Endothelial cell (in vitro differentiated cells): ENCODE results near the gene SART3. TPM values are rescaled to one million over a fixed set of nuclear protein-coding genes. Genes with fewer than 3 reads are reported as not detected.
"Not testable (repeated sequence)": the region's sequence is repeated elsewhere in the genome, so short reads cannot be mapped to it uniquely, and the experiment has no call there.

ENCODE experiments used
- DNase-seq: peaks from one replicate; pipeline ENCODE4 v3.0.0; 2021; ENCODE audit warnings: low spot score
- H3K27ac Mint-ChIP-seq: one replicate; pipeline ENCODE4 v1.8.0; 2021; ENCODE audit warnings: mixed read lengths, inconsistent platforms; ENCODE audit not compliant: unreplicated experiment
- H3K27me3 Mint-ChIP-seq: one replicate; pipeline ENCODE4 v1.8.0; 2021; ENCODE audit warnings: mild to moderate bottlenecking, moderate library complexity, mixed read lengths, inconsistent platforms; ENCODE audit not compliant: unreplicated experiment
- H3K36me3 Mint-ChIP-seq: one replicate; pipeline ENCODE4 v1.8.0; 2021; ENCODE audit warnings: mild to moderate bottlenecking, low read depth, mixed read lengths, inconsistent platforms; ENCODE audit not compliant: unreplicated experiment
- H3K4me1 Mint-ChIP-seq: one replicate; pipeline ENCODE4 v1.8.0; 2021; ENCODE audit warnings: mild to moderate bottlenecking, mixed read lengths, inconsistent platforms; ENCODE audit not compliant: unreplicated experiment
- H3K4me3 Mint-ChIP-seq: one replicate; pipeline ENCODE4 v1.8.0; 2021; ENCODE audit warnings: mild to moderate bottlenecking, mixed read lengths, inconsistent platforms; ENCODE audit not compliant: unreplicated experiment
- H3K9me3 Mint-ChIP-seq: one replicate; pipeline ENCODE4 v1.8.0; 2021; ENCODE audit warnings: mixed read lengths, inconsistent platforms; ENCODE audit not compliant: unreplicated experiment
- total RNA-seq: library from RNA; stranded (reverse); fragmentation: NEBNext Ultra II Directional; extraction: Animal tissue kit (Norgen Biotek cat#: 25700); gene quantifications from one replicate; pipeline ENCODE4 v1.2.1, GENCODE V29; 2021; ENCODE audit not compliant: unreplicated experiment
- TF ChIP-seq, protein P1 (sequence below): fragments of 200-600 bp; sonication (generic); IDR thresholded peaks from one replicate; pipeline ENCODE4 v1.5.0; 2021; ENCODE audit warnings: antibody characterized with exemption; ENCODE audit not compliant: unreplicated experiment

Gene SART3
- total RNA-seq, 1 donor from 2014 or later: 67.8 TPM

DNA sequence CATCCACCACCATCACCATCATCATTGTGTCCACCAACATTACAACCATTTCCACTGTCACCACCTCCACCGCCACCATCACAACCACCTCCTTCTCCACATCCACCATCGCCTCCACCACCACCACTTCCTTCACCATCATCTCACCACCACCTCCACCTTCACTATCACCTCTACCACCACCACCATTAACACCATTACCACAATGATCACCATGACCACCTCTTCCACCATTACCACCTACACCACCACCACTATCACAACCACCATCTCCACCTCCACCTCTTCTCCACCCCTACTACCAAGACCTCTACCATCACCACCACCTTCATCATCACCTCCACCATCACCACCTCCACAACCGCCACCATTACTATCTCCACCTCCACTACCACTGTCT, 17.8 kb upstream of the SART3 start:
- Mint-ChIP-seq H3K4me1 (peaks cover 9% of the 10 kb centered on the region), H3K36me3 (peaks cover 11% of the 10 kb centered on the region), H3K9me3 (no peaks in the 10 kb centered on the region), H3K4me3 (peak overlapping the region; percentile 4), H3K27ac (no peak overlapping the region), H3K27me3 (peaks cover 3% of the 10 kb centered on the region)
- DNase-seq: no peak
- TF ChIP-seq, protein P1, sequence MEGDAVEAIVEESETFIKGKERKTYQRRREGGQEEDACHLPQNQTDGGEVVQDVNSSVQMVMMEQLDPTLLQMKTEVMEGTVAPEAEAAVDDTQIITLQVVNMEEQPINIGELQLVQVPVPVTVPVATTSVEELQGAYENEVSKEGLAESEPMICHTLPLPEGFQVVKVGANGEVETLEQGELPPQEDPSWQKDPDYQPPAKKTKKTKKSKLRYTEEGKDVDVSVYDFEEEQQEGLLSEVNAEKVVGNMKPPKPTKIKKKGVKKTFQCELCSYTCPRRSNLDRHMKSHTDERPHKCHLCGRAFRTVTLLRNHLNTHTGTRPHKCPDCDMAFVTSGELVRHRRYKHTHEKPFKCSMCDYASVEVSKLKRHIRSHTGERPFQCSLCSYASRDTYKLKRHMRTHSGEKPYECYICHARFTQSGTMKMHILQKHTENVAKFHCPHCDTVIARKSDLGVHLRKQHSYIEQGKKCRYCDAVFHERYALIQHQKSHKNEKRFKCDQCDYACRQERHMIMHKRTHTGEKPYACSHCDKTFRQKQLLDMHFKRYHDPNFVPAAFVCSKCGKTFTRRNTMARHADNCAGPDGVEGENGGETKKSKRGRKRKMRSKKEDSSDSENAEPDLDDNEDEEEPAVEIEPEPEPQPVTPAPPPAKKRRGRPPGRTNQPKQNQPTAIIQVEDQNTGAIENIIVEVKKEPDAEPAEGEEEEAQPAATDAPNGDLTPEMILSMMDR: no peak

DNA sequence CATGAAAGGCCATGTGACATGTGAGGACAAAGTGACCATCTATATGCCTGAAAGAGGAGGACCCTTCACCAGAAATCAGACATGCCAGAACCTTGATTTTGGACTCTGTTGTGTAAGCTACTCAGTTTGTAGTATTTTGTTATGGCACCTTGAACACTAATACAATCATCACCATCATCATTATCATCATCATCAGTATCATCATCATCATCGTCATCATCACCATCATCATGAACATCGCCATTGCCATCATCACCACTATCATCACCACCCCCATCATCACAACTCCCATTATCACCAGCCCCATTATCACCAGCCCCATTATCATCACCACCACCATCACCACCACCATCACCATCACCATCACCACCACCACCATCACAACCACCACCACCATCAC, 17.3 kb upstream of the SART3 start:
- peaks cover 9% of the 10 kb centered on the region for H3K4me1 Mint-ChIP-seq
- TF ChIP-seq, protein P1: no peak
- no peak overlapping the region for H3K27ac Mint-ChIP-seq
- no peaks in the 10 kb centered on the region for H3K9me3 Mint-ChIP-seq
- no peak overlapping the region for H3K4me3 Mint-ChIP-seq
- peaks cover 11% of the 10 kb centered on the region for H3K36me3 Mint-ChIP-seq
- no peak for DNase-seq
- H3K27me3 Mint-ChIP-seq: peaks cover 3% of the 10 kb centered on the region

DNA sequence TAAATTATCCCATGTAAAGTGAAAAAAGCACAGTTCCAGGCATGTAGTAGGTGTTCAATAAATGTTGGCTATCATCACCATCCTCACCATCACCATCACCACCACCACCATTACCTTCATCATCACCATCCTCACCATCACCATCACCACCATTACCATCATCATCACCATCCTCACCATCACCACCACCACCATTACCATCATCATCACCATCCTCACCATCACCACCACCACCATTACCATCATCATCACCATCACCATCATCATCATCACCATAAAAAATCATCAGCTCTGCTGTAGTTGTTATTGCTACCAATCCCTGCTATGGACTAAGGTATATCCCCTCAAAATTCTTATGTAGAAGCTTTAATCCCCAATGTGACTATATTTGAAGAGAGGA, 16.5 kb upstream of the SART3 start:
- H3K36me3 Mint-ChIP-seq: peaks cover 11% of the 10 kb centered on the region
- H3K9me3 Mint-ChIP-seq: no peaks in the 10 kb centered on the region
- H3K4me3 Mint-ChIP-seq: peak overlapping the region; percentile 51
- TF ChIP-seq, protein P1: no peak
- H3K27me3 Mint-ChIP-seq: peaks cover 3% of the 10 kb centered on the region
- no peak for DNase-seq
- H3K27ac Mint-ChIP-seq: no peak overlapping the region
- peaks cover 9% of the 10 kb centered on the region for H3K4me1 Mint-ChIP-seq

DNA sequence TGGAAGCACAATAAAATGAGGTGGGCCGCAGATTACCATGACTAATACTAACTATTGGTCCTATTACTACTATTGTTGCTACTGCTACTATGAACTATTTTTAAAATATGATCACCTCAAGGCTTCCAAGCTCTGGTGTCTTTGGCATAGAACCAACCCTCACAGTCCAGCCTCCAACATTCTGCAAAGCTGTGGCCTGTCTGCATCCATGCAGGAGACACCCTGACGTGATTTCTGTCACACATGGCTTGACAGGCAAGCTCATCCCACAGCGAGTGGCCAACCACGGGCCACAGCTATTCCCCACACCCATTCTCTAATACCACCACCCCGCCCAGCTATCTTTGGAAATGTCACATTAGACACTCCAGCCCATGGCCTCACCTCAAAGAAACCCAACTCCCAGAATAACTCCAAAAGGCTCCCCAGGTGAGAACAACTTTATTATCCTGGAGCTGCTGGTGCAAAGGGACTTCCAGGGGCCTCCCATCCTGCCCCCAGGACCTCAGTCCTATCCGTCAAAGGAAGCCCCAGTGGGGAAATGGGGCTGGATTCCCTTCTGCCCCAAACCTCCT, 15.8 kb upstream of the SART3 start:
- H3K9me3 Mint-ChIP-seq: no peaks in the 10 kb centered on the region
- H3K27me3 Mint-ChIP-seq: peaks cover 3% of the 10 kb centered on the region
- no peak overlapping the region for H3K4me3 Mint-ChIP-seq
- no peak for DNase-seq
- no peak overlapping the region for H3K27ac Mint-ChIP-seq
- H3K4me1 Mint-ChIP-seq: peaks cover 9% of the 10 kb centered on the region
- TF ChIP-seq, protein P1: no peak
- H3K36me3 Mint-ChIP-seq: peaks cover 11% of the 10 kb centered on the region

DNA sequence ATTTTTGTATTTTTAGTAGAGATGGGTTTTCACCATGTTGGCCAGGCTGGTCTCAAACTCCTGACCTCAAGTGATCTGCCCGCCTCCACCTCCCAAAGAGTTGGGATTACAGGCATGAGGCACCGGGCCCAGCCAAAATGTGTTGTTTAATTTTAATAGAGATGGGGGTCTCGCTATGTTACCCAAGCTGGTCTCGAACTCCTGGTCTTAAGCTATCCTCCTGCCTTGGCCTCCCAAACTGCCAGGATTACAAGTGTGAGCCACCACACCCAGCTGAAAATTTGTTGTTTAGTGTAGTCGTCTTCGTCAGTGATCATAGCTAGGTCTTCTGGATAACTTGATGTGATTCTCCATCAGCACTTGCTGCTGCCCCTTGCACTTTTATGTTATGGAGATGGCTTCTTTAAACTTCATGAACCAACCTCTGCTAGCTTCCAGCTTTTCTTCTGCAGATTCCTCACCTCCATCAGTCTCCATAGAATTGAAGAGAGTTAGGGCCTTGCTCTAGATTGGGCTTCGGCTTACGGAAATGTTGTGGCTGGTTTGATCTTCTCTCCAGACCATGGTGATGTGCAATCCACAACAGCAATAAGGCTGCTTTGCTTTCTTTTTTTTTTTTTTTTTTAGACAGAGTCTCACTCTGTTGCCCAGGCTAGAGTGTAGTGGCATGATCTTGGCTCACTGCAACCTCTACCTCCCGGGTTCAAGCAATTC, 14.4 kb upstream of the SART3 start:
- Mint-ChIP-seq H3K27me3 (peaks cover 3% of the 10 kb centered on the region), H3K4me3 (no peak overlapping the region), H3K27ac (no peak overlapping the region), H3K4me1 (peaks cover 9% of the 10 kb centered on the region), H3K9me3 (no peaks in the 10 kb centered on the region), H3K36me3 (peaks cover 11% of the 10 kb centered on the region)
- TF ChIP-seq, protein P1: no peak
- DNase-seq: no peak

DNA sequence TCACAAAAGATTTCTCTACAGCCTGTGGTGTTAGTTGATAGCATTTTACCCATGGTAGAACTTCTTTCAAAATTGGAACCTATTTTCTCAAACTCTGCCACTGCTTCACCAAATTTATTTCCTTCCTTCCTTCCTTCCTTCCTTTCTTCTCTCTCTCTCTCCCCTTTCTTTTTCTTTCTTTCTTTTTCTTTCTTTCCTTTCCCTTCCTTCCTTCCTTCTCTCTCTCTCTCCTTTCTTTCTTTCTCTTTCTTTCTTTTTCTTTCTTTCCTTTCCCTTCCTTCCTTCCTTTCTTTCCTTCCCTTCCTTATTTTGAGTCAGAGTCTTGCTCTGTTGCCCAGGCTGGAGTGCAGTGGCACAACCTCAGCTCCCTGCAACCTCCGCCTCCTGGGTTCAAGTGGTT, 13.3 kb upstream of the SART3 start:
- H3K9me3 Mint-ChIP-seq, H3K27me3 Mint-ChIP-seq, H3K4me3 Mint-ChIP-seq, H3K27ac Mint-ChIP-seq, H3K4me1 Mint-ChIP-seq, DNase-seq: not testable (repeated sequence)
- peaks cover 11% of the 10 kb centered on the region for H3K36me3 Mint-ChIP-seq
